Nephron (organoid): ENCODE measurements around the gene LHX1.
A peak's percentile ranks its signal among the peaks of the same experiment; 100 is the strongest.

Source experiments
- H3K27ac Mint-ChIP-seq, 3 experiments: 2 replicates each; pipeline ENCODE4 v1.8.0; 2020; ENCODE audit warnings: mixed read lengths in 3 of 3, mild to moderate bottlenecking in 2 of 3, moderate library complexity in 1 of 3
- H3K27me3 Mint-ChIP-seq: 2 replicates; pipeline ENCODE4 v1.8.0; 2021; ENCODE audit warnings: low read depth, mild to moderate bottlenecking, moderate library complexity, mixed read lengths
- H3K36me3 Mint-ChIP-seq: 2 replicates; pipeline ENCODE4 v1.8.0; 2020; ENCODE audit warnings: low read depth, mixed read lengths
- H3K4me1 Mint-ChIP-seq: 2 replicates; pipeline ENCODE4 v1.8.0; 2020; ENCODE audit warnings: mixed read lengths
- H3K4me3 Mint-ChIP-seq, 3 experiments: 2 replicates each; pipeline ENCODE4 v1.8.0; 2020; ENCODE audit warnings: mild to moderate bottlenecking in 3 of 3, mixed read lengths in 3 of 3, moderate library complexity in 2 of 3
- H3K9me3 Mint-ChIP-seq: 2 replicates; pipeline ENCODE4 v1.8.0; 2020; ENCODE audit warnings: mixed read lengths
- CTCF ChIP-seq, 3 experiments: fragments of 200-600 bp; sonication (generic); IDR thresholded peaks; one replicate each; pipeline ENCODE4 v1.5.0; 2021; ENCODE audit warnings: antibody characterized with exemption in 3 of 3; ENCODE audit not compliant: unreplicated experiment in 3 of 3

LHX1 gene

DNA sequence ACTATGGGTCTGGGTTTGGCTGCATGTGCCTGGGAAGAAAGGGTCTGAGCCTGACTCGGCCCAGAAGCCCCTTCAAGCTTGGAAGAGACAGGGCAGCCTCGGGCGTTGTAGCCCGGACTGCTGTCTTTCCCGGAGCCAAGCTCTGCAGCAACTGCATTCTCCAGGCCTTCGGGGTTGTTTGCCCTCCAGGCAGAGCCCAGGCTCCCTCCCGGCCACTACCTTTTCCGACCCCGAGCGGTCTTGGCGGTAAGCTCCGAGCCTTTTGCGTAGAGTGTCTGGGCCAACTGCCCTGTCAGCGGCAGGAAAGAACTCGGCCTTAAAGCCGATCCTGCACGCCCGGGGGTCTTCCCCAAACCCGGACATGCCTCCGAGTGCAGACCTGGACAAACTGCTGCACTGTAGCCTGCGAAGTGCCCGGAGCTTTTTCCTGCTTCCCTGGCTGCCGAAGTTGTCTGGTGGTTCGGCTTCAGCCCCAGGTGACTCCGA, 1.3 kb downstream of the LHX1 start:
- Mint-ChIP-seq H3K36me3 (peaks cover 12% of the 10 kb centered on the region), H3K9me3 (no peaks in the 10 kb centered on the region)
- TF ChIP-seq CTCF (IDR thresholded peaks at IDR 0.05; ENCODE audit: unreplicated experiment in 3 of 3) = no peak

DNA sequence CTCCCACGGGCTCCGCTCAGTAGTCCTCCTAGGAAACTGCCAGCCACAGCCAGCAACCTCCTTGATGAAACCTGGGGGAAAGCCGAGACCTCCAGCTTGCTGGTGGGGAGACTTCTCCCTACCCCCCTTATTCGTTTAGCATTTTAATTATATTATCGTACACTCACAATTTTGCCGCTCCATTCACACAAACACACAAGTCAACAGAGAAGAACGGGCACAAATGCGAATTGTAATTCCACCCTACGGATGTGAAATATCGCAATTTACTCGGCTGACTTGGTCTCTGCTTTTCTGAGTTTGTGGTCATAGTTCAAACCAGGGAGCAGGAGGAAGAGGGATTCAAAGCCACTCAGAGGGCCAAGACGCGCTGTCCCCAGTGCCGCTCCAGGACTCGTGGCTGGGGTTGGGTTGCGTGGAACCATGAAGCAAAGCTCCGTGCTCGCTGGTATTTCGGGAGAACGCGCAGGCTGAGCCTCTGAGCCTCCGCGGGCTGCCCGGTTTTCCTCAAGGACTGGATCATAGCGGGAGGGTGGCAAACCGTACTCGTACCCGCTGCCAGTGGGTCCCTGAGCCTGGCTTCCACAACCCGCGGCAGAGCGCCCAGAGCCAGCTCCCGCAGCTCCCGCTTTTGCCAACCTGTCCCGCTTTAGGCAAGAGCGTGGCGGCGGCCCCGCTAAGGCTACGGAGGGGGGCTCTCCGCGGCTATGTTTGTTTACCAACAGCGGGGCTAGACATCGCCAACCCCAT, 2.0 kb downstream of the LHX1 start:
- no peak for TF ChIP-seq CTCF (IDR thresholded peaks at IDR 0.05; ENCODE audit: unreplicated experiment in 3 of 3)
- peak overlapping the region; percentile 64 to 94 (median 92) for H3K4me3 Mint-ChIP-seq
- peaks cover 16% of the 10 kb centered on the region for H3K36me3 Mint-ChIP-seq
- peaks cover 39% of the 10 kb centered on the region for H3K4me1 Mint-ChIP-seq
- no peaks in the 10 kb centered on the region for H3K9me3 Mint-ChIP-seq
- H3K27me3 Mint-ChIP-seq = peaks cover 100% of the 10 kb centered on the region
- peak overlapping the region in 2 of 3 experiments; percentile 47 to 97 for H3K27ac Mint-ChIP-seq

More for the DNA sequence above, 1.3 kb downstream of the LHX1 start:
- Mint-ChIP-seq H3K4me3 (peak overlapping the region; percentile 64 to 94 (median 92)), H3K27me3 (peaks cover 100% of the 10 kb centered on the region), H3K4me1 (peaks cover 42% of the 10 kb centered on the region), H3K27ac (peak overlapping the region in 2 of 3 experiments; percentile 47 to 97)

DNA sequence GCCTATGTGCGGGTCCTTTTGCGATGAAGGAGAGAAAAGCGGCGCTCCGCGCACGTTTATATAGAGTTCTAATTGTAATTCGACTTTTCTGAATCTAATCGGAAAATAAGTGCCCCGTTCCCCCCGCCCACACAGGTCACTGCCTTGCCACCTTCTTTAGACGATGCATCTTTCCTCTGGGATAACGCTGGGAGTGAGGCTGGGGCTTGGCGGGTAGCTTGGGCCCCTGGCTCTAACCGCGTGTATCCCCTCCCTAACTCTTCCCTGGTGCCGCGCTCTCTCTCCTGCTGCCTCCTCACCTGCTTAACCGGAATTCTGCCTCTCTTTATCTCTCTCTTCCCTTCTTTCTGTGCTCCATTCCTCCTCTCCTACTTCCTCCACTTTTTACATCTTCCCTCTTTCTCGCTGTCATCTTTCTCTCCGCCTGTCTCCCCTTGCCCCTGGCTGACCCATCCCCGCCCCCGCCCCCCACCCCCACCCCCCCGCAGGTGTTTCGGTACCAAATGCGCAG, 2.6 kb downstream of the LHX1 start:
- H3K27me3 Mint-ChIP-seq = peaks cover 100% of the 10 kb centered on the region
- H3K9me3 Mint-ChIP-seq = no peaks in the 10 kb centered on the region
- H3K4me3 Mint-ChIP-seq = peak overlapping the region; percentile 64 to 92 (median 70)
- peaks cover 16% of the 10 kb centered on the region for H3K36me3 Mint-ChIP-seq
- peak overlapping the region in 2 of 3 experiments; percentile 23 to 84 for H3K27ac Mint-ChIP-seq
- H3K4me1 Mint-ChIP-seq = peaks cover 39% of the 10 kb centered on the region
- no peak for TF ChIP-seq CTCF (IDR thresholded peaks at IDR 0.05; ENCODE audit: unreplicated experiment in 3 of 3)

GRCh38 chr17:36940313-36941264, 3.3 kb downstream of the LHX1 start:
- peaks cover 16% of the 10 kb centered on the region for H3K36me3 Mint-ChIP-seq
- H3K27ac Mint-ChIP-seq = peak overlapping the region in 2 of 3 experiments; percentile 23 to 84
- H3K27me3 Mint-ChIP-seq = peaks cover 100% of the 10 kb centered on the region
- no peaks in the 10 kb centered on the region for H3K9me3 Mint-ChIP-seq
- peak overlapping the region; percentile 64 to 92 (median 70) for H3K4me3 Mint-ChIP-seq
- H3K4me1 Mint-ChIP-seq = peaks cover 33% of the 10 kb centered on the region
- TF ChIP-seq CTCF (IDR thresholded peaks at IDR 0.05; ENCODE audit: unreplicated experiment in 3 of 3) = no peak

- H3K9me3 Mint-ChIP-seq = no peaks in the 10 kb centered on the region
- H3K27me3 Mint-ChIP-seq = peaks cover 100% of the 10 kb centered on the region
- H3K36me3 Mint-ChIP-seq = peaks cover 16% of the 10 kb centered on the region
- TF ChIP-seq CTCF (IDR thresholded peaks at IDR 0.05; ENCODE audit: unreplicated experiment in 3 of 3) = no peak
- peak overlapping the region; percentile 64 to 92 (median 70) for H3K4me3 Mint-ChIP-seq
- H3K27ac Mint-ChIP-seq = peak overlapping the region in 2 of 3 experiments; percentile 6 to 40
- H3K4me1 Mint-ChIP-seq = peaks cover 33% of the 10 kb centered on the region
Observed at GRCh38 chr17:36941265-36942010, 4.2 kb downstream of the LHX1 start.
